ENCODE measurements around the gene SPSB3.

The SPSB3 gene

GRCh38 chr16:1820096-1820945 lies 38.0 kb upstream of the SPSB3 start:
- no peak overlapping the region for H3K4me3 ChIP-seq (replicated peaks; ENCODE audit: low read depth, low read length)
- TF ChIP-seq, protein P1, sequence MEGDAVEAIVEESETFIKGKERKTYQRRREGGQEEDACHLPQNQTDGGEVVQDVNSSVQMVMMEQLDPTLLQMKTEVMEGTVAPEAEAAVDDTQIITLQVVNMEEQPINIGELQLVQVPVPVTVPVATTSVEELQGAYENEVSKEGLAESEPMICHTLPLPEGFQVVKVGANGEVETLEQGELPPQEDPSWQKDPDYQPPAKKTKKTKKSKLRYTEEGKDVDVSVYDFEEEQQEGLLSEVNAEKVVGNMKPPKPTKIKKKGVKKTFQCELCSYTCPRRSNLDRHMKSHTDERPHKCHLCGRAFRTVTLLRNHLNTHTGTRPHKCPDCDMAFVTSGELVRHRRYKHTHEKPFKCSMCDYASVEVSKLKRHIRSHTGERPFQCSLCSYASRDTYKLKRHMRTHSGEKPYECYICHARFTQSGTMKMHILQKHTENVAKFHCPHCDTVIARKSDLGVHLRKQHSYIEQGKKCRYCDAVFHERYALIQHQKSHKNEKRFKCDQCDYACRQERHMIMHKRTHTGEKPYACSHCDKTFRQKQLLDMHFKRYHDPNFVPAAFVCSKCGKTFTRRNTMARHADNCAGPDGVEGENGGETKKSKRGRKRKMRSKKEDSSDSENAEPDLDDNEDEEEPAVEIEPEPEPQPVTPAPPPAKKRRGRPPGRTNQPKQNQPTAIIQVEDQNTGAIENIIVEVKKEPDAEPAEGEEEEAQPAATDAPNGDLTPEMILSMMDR (IDR thresholded peaks at IDR 0.05; ENCODE audit: low read depth, low read length, missing control alignments): no peak
- no peak for DNase-seq (ENCODE audit: extremely low read depth, low read depth)

GRCh38 chr16:1819611-1820010 lies 37.2 kb upstream of the SPSB3 start:
- TF ChIP-seq, protein P1 (IDR thresholded peaks at IDR 0.05; ENCODE audit: low read depth, low read length, missing control alignments): no peak
- no peak for DNase-seq (ENCODE audit: extremely low read depth, low read depth)
- H3K4me3 ChIP-seq (replicated peaks; ENCODE audit: low read depth, low read length): no peak overlapping the region

DNA sequence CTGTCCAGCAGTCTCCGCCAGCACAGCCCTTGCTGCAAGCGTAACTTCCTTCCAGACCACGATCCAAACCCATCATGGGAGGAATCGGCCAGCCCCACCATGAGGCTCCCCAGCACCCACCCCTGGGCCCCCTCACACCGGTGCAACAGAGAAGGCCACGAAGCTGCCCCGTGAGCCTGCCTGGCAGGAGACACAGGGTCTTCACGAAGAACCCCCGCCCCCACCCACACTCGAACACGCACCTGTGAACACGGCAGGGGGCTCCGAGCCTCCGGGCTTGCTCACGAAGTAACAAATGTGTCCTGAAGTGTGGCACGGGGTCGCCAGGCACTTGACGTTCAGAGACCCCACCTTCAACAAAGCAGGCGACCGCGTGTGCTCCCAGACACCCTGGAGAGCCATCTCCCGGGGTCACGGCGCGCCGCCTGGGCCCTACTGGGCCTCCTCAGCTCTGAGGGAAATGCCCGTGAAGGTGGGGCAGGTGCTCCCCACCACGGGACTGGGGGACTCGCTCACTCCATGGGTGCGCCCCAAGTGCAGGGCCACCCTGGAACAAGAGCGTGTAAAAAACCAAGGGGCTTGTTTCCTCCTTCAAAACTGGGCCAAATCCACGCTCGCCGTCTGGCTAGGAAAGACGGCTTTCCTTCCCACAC lies 36.6 kb upstream of the SPSB3 start:
- TF ChIP-seq, protein P1 (IDR thresholded peaks at IDR 0.05; ENCODE audit: low read depth, low read length, missing control alignments): no peak
- no peak for DNase-seq (ENCODE audit: extremely low read depth, low read depth)
- H3K4me3 ChIP-seq (replicated peaks; ENCODE audit: low read depth, low read length): no peak overlapping the region

- DNase-seq (ENCODE audit: extremely low read depth, low read depth): no peak
- TF ChIP-seq, protein P1 (IDR thresholded peaks at IDR 0.05; ENCODE audit: low read depth, low read length, missing control alignments): no peak
- no peak overlapping the region for H3K4me3 ChIP-seq (replicated peaks; ENCODE audit: low read depth, low read length)
These were observed 36.0 kb upstream of the SPSB3 start for GRCh38 chr16:1818204-1818872.

DNA sequence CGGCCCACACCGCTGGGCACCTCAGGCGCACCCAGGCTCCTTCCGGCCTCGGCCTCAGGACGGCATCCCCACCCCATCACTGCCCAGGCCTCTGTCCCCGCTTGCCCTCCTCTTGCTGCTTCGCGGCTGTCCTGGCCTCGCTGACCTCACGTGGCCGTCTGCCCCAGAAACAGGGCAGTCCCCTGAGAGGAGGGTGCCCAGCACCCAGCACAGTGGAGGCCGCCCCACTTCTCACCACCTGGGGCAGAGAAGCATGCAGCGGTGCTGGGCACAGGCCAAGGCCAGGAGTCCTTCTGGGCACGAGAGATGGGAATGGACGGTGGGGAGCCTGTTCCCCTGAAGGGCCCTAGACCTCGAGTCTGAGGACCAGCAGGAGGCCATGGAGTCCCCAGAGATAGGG lies 35.3 kb upstream of the SPSB3 start:
- TF ChIP-seq, protein P1 (IDR thresholded peaks at IDR 0.05; ENCODE audit: low read depth, low read length, missing control alignments): no peak
- no peak for DNase-seq (ENCODE audit: extremely low read depth, low read depth)
- H3K4me3 ChIP-seq (replicated peaks; ENCODE audit: low read depth, low read length): no peak overlapping the region

- no peak for DNase-seq (ENCODE audit: extremely low read depth, low read depth)
- no peak overlapping the region for H3K4me3 ChIP-seq (replicated peaks; ENCODE audit: low read depth, low read length)
- TF ChIP-seq, protein P1 (IDR thresholded peaks at IDR 0.05; ENCODE audit: low read depth, low read length, missing control alignments): no peak
These were observed 34.9 kb upstream of the SPSB3 start for GRCh38 chr16:1817276-1817589.
